B cell (primary cell): Measurements from ENCODE around the gene FAM216A.

Source experiments
- EZH2 ChIP-seq: IDR thresholded peaks from 2 replicates; pipeline ENCODE4 v1.6.1; 2012; ENCODE audit warnings: borderline replicate concordance, low read depth, mild to moderate bottlenecking, moderate library complexity, low read length; ENCODE audit not compliant: insufficient read depth, poor library complexity, severe bottlenecking
- TF ChIP-seq, protein P1 (sequence below): fragments of 200-600 bp; IDR thresholded peaks from one replicate; pipeline ENCODE4 v1.8.0; 2022; ENCODE audit warnings: antibody characterized with exemption, mild to moderate bottlenecking

DNA sequence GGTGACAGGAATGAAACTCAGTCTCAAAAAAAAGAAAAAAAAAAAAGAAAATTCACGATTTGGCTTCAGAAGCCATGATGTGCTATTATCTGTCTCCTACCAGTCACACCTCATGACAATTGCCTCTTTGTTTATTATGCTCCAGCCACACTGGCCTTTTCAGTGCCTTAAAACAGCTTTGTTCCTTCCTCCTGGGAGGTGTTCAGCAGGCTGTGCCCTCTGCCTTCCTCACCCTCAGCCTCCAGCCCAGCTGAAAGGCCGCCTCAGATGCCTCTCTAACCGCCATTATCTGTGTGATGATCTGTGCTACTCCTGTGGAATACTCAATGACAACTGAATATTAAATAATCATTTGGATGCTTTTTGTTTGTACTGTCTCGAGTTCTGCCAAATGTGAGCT lies 9.9 kb upstream of the FAM216A start:
- TF ChIP-seq, protein P1, sequence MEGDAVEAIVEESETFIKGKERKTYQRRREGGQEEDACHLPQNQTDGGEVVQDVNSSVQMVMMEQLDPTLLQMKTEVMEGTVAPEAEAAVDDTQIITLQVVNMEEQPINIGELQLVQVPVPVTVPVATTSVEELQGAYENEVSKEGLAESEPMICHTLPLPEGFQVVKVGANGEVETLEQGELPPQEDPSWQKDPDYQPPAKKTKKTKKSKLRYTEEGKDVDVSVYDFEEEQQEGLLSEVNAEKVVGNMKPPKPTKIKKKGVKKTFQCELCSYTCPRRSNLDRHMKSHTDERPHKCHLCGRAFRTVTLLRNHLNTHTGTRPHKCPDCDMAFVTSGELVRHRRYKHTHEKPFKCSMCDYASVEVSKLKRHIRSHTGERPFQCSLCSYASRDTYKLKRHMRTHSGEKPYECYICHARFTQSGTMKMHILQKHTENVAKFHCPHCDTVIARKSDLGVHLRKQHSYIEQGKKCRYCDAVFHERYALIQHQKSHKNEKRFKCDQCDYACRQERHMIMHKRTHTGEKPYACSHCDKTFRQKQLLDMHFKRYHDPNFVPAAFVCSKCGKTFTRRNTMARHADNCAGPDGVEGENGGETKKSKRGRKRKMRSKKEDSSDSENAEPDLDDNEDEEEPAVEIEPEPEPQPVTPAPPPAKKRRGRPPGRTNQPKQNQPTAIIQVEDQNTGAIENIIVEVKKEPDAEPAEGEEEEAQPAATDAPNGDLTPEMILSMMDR = no peak
- TF ChIP-seq EZH2 = no peak
